A673 (cell line): ENCODE data around the gene SMARCC1. TPM values are rescaled to one million over a fixed set of nuclear protein-coding genes. Genes with fewer than 3 reads are reported as not detected.

Source experiments
- BruUV-seq: library from RNA; stranded (reverse); fragments of 400-500 nt; replicated peaks from 2 replicates; lab custom pipeline; 2021; lab: Mats Ljungman, UMichigan
- CTCF ChIA-PET: fragments of 300-600 bp; sonication (Branson Sonifier 250); formaldehyde crosslinking; loops from one replicate; lab custom pipeline; 2022; ENCODE audit warnings: antibody characterized with exemption; lab: Charles Lee
- POLR2A ChIA-PET: fragments of 300-600 bp; sonication (Branson Sonifier 250); formaldehyde crosslinking; loops from one replicate; lab custom pipeline; 2022; ENCODE audit warnings: antibody characterized with exemption; ENCODE audit not compliant: low non-redundant PET; lab: Charles Lee
- DNase-seq: peaks from one replicate; pipeline ENCODE4 v3.0.0-alpha.2; 2015; ENCODE audit warnings: low spot score
- H3K27ac ChIP-seq: fragments of 200-600 bp; sonication (generic); 2 replicates; pipeline ENCODE4 v1.5.1; 2016; ENCODE audit warnings: mixed run types, low read depth, mild to moderate bottlenecking, mixed read lengths, antibody characterized with exemption, low read length; ENCODE audit not compliant: poor library complexity, severe bottlenecking
- H3K27me3 ChIP-seq: fragments of 200-600 bp; sonication (generic); replicated peaks from 2 replicates; pipeline ENCODE4 v1.6.1; 2017; ENCODE audit warnings: mixed run types, low read depth, mild to moderate bottlenecking, mixed read lengths, antibody characterized with exemption, low read length; ENCODE audit not compliant: insufficient read depth, poor library complexity
- H3K36me3 ChIP-seq: fragments of 200-600 bp; sonication (generic); 2 replicates; pipeline ENCODE4 v1.6.1; 2016; ENCODE audit warnings: mixed run types, mild to moderate bottlenecking, mixed read lengths, antibody characterized with exemption, low read length; ENCODE audit not compliant: insufficient read depth, poor library complexity, severe bottlenecking
- H3K4me1 ChIP-seq: fragments of 200-600 bp; sonication (generic); 2 replicates; pipeline ENCODE4 v1.6.1; 2017; ENCODE audit warnings: mixed run types, mild to moderate bottlenecking, mixed read lengths, antibody characterized with exemption, low read length; ENCODE audit not compliant: insufficient read depth, poor library complexity, severe bottlenecking
- H3K4me3 ChIP-seq: fragments of 200-600 bp; sonication (generic); 2 replicates; pipeline ENCODE4 v1.5.1; 2016; ENCODE audit warnings: low read depth, mixed run types, mild to moderate bottlenecking, mixed read lengths, low read length; ENCODE audit not compliant: poor library complexity, severe bottlenecking
- H3K9me3 ChIP-seq: fragments of 200-600 bp; sonication (generic); 2 replicates; pipeline ENCODE4 v1.6.1; 2016; ENCODE audit warnings: mixed run types, low read depth, mild to moderate bottlenecking, mixed read lengths, antibody characterized with exemption, low read length; ENCODE audit not compliant: poor library complexity, severe bottlenecking
- CTCF ChIP-seq: fragments of 300-800, 200-600 bp; sonication (generic); conservative IDR thresholded peaks from 2 replicates; pipeline ENCODE4 v1.5.1; 2017; ENCODE audit warnings: low read depth, mild to moderate bottlenecking, antibody characterized with exemption, low read length, moderate library complexity, mixed read lengths
- EZH2 ChIP-seq: fragments of 200-600 bp; sonication (generic); IDR thresholded peaks from 2 replicates; pipeline ENCODE4 v1.6.1; 2017; ENCODE audit warnings: borderline replicate concordance, low read depth, mild to moderate bottlenecking, mixed read lengths, antibody characterized with exemption, low read length; ENCODE audit not compliant: poor library complexity, severe bottlenecking
- intact Hi-C: fragments of 100-400 bp; cut with micrococcal nuclease; formaldehyde crosslinking; loops from one replicate; pipeline ENCODE4 v1.10.0; 2022; ENCODE audit not compliant: unreplicated experiment
- total RNA-seq: library from RNA; stranded (reverse); gene quantifications from 2 replicates; pipeline ENCODE4 v1.2.3, GENCODE V29; 2021

Gene SMARCC1
- total RNA-seq, 1 experiment from 2014 or later = 126 TPM

GRCh38 chr3:47573190-47574172 lies 208.2 kb downstream of the SMARCC1 start:
- no TSS peak for BruUV-seq
- H3K4me1 ChIP-seq = peaks cover 6% of the 10 kb centered on the region
- ChIA-PET POLR2A (no interaction called here), CTCF (no interaction called here)
- peaks cover 8% of the 10 kb centered on the region for H3K36me3 ChIP-seq
- DNase-seq = no peak
- no peak overlapping the region for H3K4me3 ChIP-seq
- no peak for TF ChIP-seq CTCF
- TF ChIP-seq EZH2 = no peak
- no peaks in the 10 kb centered on the region for H3K9me3 ChIP-seq
- peak overlapping the region; percentile 10 for H3K27ac ChIP-seq
- H3K27me3 ChIP-seq = no peaks in the 10 kb centered on the region
- intact Hi-C loops = no loop called here

GRCh38 chr3:47571391-47572175 lies 210.1 kb downstream of the SMARCC1 start:
- no peak for TF ChIP-seq EZH2
- no peak for TF ChIP-seq CTCF
- BruUV-seq = no TSS peak
- Histone ChIP-seq H3K27me3 (no peaks in the 10 kb centered on the region), H3K27ac (no peak overlapping the region), H3K9me3 (no peaks in the 10 kb centered on the region), H3K4me3 (no peak overlapping the region), H3K36me3 (peaks cover 4% of the 10 kb centered on the region), H3K4me1 (peaks cover 3% of the 10 kb centered on the region)
- POLR2A ChIA-PET = interaction anchor here (0.6 kb wide), 1 partner anchor 56 kb away, joined by 9 read pairs; no protein-coding TSS in a partner anchor
- CTCF ChIA-PET = no interaction called here
- no peak for DNase-seq
- intact Hi-C loops = no loop called here

GRCh38 chr3:47568901-47569300 lies 212.8 kb downstream of the SMARCC1 start:
- TF ChIP-seq CTCF = no peak
- TF ChIP-seq EZH2 = no peak
- H3K36me3 ChIP-seq = peaks cover 7% of the 10 kb centered on the region
- H3K4me1 ChIP-seq = no peaks in the 10 kb centered on the region
- no peaks in the 10 kb centered on the region for H3K27me3 ChIP-seq
- ChIA-PET POLR2A (interaction anchor here (0.5 kb wide), 1 partner anchor 33 kb away, joined by 8 read pairs; no protein-coding TSS in a partner anchor), CTCF (no interaction called here)
- H3K9me3 ChIP-seq = no peaks in the 10 kb centered on the region
- intact Hi-C loops = no loop called here
- H3K4me3 ChIP-seq = no peak overlapping the region
- no peak overlapping the region for H3K27ac ChIP-seq
- DNase-seq = no peak
- no TSS peak for BruUV-seq
